IPS DF 4.7 (cell line): ENCODE results near the gene TP73.
"Not testable (repeated sequence)": the region's sequence is repeated elsewhere in the genome, so short reads cannot be mapped to it uniquely, and the experiment has no call there.

ENCODE experiments used
- DNase-seq: peaks from one replicate; pipeline ENCODE4 v3.0.0-alpha.2; 2013; ENCODE audit warnings: low spot score; ENCODE audit errors: extremely low read depth

Gene TP73

DNA sequence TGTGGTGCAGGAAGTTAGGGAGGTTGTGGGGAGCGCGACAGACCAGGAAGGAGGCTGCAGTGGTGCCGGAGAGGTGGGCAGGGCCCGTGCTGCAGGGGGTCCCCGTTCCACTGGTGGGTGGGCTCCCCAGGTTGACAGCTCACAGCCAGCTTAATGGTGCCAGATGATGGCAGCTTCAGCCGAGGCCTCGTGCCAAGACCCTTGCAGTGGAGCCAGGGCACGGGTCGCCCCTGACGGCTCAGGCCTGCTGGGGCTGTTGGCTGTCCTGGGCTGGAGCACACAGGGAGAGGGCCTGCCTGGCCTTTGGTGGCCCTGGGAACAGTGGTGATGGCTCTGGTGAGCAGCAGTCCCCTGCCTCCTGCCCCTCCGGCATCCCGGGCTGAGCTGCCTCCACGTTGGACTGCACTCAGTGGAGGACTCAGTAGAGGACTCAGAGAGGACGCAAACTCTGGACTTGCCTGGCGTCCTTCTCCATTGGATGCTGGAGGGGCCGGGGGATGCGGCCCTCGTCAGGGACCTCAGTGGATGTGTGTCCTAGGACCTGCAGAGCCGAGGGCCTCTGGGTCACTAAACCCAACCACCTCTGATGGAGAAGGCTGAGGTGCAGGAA is 53.1 kb downstream of the TP73 start:
- DNase-seq = no peak

DNA sequence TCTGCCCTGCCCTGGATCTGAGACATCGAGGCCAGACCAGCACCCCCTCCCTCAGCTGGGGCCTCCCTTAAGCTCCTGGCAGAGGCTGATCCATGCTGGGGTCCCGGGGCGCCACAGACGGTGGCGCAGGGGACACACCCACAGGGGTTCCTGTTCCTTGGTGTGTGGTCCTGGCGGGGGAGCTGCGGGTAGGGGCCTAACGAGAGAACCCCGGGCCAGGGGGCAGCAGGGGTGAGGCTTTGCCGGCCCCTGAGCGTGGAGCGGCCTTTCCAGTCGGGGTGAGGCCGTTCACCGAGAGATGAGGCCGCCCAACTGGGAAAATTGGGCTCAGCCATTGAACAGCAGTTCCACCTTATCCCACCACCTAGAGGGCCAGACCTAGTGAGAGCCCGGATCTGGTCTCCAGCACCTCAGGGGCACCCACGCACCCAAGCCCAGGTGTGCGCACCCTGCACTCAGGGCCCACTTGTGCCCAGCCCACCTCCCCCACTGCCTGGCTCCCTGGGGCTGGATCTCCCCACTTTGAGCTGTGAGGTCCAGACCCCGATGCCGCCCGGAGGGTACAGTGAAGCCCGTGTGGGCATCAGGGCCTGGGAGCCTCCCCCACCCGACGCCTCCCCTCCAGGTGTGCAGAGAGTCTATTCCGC is 54.5 kb downstream of the TP73 start:
- no peak for DNase-seq

DNA sequence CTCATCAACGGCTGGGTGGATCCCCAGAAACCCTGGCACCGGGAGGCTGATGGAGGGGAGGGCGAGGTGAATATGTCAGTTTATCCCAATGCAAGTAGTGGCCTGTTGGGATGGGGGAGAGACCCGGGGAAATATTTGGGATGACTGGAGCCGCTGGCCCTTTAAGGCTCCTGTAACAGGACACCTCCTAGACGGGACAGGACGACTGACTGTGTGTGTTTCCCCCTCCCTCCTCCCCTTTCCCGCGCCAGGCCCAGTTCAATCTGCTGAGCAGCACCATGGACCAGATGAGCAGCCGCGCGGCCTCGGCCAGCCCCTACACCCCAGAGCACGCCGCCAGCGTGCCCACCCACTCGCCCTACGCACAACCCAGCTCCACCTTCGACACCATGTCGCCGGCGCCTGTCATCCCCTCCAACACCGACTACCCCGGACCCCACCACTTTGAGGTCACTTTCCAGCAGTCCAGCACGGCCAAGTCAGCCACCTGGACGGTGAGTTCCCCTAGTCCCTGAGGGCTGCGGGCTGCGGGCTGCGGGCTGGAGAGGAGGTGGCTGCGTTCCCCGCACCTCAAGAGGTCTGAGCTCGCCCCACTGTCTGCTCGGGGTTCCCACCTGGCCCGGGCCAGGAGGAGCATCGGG is 55.1 kb downstream of the TP73 start:
- no peak for DNase-seq

DNA sequence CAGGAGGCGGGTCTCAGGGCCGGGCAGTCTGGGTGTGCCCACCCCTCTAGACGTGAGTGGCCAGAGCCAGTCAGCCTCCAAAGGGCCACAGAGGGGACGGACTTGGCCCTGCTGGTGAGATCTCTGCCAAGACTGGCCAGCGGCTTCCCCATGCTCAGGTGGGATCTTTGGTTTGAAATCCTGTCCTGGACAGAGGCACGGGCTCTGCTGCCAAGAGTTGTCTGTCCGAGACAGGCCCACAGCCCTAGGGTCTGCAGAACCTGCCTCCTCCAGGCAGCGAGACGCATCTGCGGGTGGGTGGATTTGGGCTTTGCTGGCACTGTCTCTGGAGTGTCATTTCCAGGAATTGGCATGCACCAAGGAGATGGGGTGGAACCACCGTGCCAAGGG is 55.6 kb downstream of the TP73 start:
- no peak for DNase-seq

DNA sequence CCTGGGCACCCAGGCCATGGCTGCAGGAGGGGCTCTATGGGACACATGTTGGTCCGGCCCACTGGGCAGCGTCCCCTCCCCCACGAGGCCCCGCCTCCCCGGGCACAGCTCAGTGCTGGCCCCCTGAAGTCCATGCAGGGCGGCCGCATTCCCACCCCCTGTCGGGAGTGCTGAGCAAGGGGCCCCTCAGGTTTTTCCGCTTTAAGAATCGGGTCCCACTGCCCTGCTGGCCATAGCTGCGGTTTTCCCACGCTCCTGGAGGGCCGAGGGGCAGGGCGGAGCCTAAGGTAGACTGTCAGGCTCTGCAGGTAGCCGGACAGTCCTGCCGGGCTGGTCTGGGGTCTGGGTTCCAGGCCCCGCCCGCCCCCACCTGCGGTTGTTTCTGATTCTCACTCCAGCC is 56.5 kb downstream of the TP73 start:
- DNase-seq = no peak

DNA sequence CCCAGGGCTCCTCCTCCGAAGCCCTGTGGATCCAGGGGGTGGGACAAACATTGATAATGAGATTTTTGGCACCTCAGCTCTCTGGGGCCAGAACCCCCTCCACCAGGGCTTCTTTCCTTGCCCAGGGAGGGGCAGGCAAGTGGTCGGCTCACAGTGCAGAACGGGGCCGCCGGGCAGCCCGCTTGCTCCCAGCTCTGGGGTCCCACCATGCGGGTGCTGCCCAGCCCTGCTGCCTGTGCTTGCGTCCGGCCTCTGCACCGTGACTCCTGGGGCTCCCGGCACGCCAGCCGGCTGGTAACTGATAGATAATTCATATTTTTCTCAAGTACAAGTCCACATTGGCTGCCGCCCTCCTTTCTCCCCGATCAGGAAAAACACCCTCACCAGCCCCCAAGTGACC is 57.9 kb downstream of the TP73 start:
- no peak for DNase-seq

DNA sequence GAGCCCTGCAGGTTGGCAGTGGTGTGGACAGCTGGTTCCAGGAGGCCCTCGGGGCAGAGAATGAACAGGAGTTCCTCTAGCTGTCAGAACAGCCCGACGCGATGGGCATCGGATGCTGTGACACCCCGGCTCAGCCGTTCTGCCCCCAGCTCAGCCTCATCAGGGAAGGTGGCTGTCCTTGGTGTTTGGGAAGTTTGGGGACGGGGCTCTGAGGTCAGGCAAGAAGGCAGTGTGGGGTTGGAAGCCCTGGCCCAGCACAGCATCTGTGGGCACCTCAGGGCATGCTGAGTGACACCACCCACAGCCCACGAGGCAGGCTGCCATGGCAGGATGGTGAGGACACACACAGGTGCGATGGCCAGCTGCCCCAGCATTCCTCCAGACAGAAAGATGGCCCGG is 59.1 kb downstream of the TP73 start:
- DNase-seq = no peak

DNA sequence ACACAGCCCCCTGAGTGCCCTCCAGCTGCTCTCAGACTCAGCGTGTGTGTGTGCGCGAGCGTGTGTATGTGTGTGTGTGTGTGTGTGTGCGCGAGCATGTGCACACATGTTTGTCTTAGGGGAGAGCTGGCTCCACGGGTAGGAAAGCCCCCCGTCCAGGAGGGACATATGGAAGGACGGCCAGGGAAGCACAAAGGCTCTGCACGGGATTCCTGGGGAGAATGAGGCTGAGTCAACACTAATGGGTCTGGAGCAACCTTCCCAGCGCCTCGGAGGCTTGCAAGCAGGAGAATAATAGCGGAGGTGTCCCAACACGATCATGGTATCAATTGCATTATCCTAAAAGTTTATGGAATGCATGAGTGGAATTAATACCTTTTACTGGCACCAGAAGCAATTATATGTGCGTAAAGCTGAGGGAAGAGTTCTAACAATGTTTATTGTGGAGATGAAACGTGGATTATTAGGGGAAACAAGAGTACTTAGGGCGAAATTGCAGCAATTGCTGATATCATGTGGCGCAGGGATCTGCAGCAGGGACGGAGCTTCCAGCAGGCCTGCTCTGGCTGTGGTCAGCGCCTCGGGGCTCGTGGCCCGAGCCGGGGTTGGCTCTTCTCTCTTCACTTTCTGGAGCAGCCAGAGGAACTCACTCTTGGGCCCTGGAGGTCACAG is 59.6 kb downstream of the TP73 start:
- no peak for DNase-seq

DNA sequence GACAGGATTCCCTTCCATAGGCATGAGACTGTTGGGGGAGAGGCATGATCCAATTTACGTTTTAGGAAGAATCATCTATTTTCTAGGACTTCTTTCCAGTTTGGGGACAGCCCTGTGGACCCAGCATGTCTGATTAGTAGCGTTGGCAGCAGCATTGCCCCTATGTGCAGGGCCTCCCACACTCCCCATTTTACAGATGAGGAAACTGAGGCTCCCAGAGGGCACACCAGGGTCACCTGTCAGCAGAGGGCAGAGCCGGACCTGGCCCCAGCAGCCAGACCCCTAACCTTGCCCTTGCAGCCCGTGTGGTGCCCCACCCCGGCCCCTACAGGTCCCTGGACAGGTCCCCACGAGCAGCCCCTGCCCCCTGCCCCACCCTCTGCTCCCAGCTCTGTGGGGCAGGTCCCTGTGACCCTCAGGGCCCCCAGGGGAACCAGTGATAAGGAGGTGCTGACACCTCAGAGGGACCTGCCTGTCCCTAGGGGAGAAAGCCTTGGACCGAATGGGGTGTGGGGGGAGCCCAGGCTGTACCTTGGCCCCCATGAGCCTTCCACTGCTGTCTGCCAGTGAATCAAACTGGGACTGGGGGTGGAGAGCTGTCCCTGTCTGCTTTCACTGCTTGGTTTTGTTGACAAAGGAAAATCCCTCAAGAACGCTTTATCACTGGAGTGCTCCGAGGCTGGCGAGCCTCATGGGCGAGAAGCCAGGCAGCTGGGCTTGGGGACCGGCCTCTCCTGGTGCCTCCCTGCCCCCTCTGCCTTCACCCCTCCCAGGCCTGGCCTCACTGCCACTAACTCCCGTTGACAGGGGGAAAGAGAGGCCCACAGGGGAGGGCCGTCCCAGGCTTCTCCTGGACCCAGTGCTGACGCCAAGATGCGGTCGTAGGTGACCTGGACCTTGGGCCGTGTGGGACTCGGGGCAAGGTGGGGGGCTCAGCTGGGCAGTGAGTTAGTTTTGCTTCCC is 60.5 kb downstream of the TP73 start:
- no peak for DNase-seq

DNA sequence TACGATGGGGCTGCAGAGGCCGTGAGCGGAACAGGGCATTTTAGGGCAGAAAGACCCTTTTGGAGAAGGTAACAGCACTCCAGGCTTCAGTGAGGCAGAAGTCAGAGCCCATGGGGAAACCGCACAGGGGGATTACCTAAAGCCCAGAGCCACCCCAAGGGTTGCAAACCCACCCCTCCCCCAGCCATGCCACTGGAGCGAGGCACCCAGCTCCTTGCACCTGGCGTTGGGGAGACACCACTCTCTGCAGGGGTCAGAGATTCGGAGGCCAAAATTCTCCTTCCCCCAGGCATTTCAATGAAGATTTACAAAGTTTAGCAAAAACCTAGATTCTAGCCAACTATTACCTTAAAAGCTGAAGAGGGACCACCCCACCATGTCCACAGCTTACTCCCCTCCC is 61.5 kb downstream of the TP73 start:
- DNase-seq = no peak

DNA sequence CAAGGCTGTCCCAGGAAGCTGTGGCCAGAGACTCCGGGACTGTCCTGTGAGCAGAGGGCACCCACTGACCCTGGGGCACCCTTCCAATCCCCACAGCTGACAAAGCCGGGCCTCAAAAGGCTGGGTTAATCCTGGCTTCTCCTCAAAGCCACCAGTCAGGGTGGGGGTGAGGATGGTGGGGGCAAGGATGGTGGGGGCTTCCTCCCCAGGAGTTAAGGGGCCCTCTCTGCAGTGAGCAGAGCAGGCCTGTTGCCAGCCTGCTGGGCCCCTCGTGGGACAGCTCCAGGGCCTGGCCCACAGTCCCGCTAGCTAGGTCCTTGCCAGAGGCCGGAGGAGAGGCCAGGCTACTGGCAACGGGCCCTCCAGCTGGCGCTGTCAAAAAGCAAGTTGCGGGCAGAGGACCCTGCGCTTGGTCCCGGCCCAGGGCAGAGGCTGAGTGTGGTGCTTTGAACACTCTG is 62.0 kb downstream of the TP73 start:
- no peak for DNase-seq

DNA sequence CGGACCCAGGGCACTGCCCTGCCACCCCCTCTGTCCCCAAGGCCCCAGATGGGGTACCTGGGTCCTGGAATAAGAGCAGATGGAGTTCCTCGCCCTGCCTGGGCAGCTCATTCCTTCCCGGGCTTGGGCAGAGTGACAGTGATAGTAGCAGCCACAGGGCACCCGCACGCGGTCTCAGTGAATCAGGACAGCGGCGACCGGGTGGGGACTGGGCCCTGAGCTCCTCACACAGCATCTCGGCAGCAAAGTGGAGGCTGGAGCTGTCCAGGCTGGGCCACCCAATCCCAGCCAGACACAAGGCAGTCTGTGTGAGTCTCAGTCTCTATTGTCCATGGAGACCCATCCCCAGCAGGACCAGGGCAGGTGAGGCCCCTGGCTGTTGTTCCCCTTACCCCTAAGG is 62.5 kb downstream of the TP73 start:
- DNase-seq = no peak

DNA sequence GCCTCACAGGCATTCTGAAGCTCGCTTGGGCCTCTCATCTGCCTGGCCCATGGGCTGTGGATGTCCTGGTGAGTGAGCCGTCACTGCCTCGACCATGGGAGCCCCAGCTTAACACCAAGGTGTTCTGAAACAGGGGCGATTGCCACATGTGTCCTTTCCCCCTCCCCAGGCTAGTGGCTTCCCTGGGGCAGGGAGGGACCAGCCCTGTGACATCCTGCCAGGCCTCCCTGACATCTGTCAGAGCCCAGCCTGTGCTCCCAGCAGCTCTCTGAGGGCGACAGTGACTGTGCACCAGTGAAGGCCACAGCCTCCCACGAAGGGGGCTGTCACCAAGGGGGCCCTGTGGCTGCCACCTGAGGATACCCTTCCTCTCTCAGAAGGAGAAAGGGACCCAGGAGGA is 64.0 kb downstream of the TP73 start:
- no peak for DNase-seq

DNA sequence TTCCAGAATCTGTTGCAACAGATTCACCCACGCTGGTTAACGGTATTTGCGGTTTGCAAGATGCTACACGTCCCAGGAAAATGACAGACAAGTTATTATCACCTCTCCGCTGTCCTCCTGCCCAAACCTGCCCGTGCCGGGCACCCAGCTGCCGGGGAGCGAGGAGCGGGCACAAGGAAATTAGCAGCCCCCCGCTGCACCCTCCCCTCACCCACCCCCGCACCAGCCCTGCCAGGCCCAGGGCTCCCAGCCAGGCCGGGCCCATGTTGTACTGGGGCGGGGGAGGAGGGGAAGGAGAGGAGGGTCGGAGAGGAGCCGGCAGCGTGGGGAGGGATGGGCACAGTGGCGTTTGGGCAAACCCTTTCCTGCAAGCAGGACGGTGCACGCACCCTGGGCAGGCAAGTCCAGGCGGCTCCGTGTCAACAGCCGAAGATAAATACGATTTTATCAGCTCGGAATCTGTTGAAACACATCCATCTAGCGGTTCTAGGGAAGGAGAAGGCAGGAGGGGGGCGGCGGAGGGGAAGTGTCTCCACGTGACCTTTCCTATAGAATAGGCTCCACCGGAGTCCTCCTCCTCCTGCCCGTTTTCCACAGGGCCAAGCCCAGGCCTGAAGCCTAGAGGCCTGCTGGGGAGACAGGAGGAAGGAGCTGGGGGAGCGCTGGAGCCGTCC is 64.9 kb downstream of the TP73 start:
- no peak for DNase-seq

DNA sequence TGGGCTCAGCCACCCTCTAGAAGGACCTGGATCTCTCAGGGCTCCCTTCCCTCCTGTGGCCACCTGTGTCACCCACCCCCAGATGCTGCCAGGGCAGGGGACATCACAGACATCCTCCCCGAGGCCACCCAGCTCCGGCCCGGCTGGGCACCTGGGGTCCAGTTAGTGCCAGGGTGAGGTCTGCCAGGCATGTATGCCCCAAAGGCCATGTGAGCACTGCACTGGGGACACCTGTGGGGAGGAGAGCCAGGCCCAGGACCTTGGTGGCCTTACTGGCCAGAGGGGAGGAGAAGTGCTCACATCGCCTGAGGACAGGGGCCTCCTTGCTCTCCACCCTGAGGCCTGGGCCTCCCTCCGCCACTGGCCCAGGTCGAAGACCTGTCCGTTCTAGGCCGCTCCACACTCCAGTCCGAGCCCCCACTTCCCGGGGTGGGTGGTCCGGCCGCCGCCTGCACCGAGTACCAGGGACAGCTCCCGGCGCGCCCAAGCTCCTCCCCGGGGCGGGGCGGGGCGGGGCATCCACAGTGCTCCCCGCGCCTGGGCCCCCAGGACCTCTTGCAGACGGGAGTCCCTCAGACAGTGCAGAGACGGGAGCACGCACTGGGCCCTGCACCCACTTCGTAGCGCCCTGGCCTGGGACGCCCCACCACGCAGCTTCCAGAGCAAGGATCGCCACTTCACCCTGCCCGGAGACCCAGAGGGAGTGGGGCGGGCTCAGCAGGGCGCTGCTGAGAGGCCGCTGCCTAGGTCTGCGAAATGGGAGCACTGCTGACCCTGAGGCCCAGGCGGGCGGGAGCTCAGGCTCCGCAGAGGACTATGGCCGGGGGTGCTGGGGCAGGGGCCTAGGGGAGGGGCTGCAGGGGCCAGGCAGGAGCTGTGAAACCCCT is 65.6 kb downstream of the TP73 start:
- no peak for DNase-seq

DNA sequence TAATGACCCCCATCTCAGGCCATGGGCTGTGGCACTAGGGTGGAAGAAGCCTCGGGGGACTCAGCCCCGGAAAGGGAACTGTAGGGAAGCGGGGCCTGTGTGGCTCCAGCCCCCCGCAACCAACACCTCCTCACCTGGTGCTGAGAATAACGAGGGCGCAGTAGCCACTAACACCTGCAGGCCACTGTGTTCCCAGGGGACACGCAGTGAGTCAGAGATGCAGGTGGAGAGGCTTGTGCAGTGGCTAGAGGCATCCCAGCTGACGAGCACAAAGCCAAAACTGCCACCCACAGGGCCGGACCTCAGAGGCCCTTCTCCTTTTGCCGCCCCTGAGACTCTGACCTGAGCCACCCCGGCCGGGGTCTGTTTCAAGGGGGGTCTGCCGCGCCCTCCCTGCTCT is 66.4 kb downstream of the TP73 start:
- DNase-seq = no peak

DNA sequence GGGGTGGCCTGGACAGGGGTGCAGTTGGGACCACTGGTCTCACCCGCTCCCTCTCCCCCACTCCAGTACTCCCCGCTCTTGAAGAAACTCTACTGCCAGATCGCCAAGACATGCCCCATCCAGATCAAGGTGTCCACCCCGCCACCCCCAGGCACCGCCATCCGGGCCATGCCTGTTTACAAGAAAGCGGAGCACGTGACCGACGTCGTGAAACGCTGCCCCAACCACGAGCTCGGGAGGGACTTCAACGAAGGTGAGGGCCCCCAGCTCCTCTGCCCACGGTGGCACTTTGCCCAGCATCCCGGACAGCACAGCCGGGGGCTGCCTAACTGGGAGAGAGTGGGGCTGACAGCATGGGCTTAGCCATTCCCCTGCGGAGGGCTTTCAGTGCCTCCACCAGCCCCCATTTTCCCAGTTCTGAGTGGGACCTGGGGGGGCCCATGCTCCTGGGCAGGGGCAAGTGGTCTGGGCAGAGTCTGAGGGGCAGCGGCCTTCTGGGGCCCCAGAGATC is 69.7 kb downstream of the TP73 start:
- no peak for DNase-seq

DNA sequence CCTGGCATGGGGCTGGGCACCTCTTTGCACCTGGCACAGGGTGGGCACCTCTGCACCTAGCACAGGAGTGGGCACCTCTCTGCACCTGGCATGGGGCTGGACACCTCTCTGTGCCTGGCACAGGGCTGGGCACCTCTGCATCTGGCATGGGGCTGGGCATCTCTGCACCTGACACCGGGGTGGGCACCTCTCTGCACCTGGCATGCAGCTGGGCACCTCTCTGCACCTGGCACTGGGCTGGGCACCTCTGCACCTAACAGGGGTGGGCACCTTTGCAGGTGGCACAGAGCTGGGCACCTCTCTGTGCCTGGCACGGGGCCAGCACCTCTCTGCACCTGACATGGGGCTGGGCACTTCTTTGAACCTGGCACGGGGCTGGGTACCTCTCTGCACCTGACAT is 70.5 kb downstream of the TP73 start:
- no peak for DNase-seq

DNA sequence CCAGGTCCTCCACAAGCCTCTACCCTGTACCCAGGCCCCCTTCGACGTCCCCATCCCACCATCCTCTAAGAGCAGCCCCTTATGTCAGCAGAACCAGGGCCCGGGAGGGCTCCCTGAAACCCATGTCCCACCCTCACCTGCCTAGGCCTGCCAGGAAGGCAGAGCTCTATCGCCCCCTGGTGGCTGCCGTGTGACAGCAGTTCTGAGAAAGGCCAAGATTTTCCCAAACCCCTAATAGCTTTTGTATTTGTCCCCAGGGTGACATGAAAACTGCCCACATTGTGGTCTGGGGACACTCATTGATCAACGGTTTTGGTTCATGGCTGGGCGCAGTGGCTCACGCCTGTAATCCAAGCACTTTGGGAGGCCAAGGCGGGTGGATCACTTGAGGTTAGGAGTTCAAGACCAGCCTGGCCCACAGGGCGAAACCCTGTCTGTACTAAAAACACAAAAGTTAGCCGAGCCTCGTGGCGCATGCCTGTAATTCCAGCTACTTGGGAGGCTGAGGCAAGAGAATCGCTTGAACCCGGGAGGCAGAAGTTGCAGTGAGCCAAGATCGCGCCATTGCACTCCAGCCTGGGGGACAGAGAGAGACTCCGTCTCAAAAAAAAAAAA is 72.2 kb downstream of the TP73 start:
- not testable (repeated sequence) for DNase-seq
